GM19438 (cell line): ENCODE data around the gene DOK6.
"Not testable (repeated sequence)": the region's sequence is repeated elsewhere in the genome, so short reads cannot be mapped to it uniquely, and the experiment has no call there.

ENCODE experiments used
- ATAC-seq: cut with Tn5 transposase; IDR thresholded peaks from one replicate; pipeline ENCODE4 v1.9.1; 2021; ENCODE audit warnings: low read depth; ENCODE audit not compliant: unreplicated experiment

The DOK6 gene

GRCh38 chr18:69844656-69845055 is 444.0 kb downstream of the DOK6 start:
- no peak for ATAC-seq

DNA sequence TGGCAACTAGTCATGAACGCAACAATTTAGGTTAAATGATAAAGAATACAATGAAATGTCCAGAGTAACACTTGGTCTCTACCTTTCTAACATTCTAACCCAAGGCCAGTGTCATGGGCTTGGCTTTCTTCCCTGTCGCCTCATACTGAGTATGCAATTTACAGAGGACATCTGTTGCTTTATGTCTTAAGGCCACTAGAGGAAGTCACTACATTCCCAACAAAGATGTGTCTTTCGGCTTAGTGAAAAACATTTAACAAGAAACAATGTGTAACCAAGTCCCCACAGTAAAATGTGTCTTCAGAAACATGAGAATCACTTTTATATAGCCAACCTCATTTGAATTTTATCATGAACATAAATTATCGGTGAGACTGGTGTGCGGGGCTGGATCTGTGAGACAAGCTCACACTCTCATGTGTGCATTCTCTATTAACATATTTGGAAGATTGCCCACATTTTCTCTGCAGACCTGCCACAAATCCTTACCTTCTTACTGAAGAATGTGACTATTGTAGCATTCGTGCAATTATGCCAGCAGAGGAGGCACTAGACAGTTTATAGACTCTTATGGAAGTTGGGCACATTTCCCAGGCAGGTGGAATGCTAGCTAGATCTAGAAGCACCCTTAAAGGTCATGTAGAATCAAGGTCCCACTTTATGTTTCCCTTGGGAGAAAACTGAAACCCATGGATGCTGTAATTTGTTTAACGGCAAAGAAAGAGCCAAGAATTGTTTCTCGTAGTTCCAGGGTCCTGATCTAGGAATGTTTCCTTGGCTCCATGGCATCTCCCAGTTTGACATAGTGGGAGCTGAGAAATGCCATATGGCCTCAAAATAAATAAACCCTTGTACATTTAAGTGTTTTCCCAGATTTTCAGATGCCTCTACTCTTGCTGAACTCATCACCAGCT is 445.2 kb downstream of the DOK6 start:
- ATAC-seq, result no peak

- no peak for ATAC-seq
These were observed 452.4 kb downstream of the DOK6 start for GRCh38 chr18:69853051-69853450.

DNA sequence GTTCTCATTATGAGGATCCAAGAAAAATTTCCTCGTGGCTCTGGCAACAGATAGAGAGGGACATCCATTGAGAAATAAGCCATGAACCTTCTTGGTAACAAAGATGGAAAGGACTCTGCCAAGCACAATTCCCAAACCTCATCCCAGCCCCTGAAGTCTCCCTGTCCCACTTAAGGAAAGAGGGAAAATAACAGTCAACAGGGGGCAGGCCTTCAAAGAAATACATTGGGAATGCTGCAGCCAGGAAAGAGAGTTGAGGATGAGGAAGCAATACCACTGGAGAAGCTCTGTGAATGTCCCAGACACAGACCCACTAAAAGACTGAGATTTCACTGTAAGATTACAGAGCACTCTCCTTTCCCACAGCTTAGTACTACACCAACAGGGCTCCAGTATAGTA is 453.8 kb downstream of the DOK6 start:
- ATAC-seq, result no peak

- ATAC-seq, result no peak
These were observed 458.2 kb downstream of the DOK6 start for GRCh38 chr18:69858897-69859296.

- ATAC-seq, result peak; percentile 81
These were observed 464.1 kb downstream of the DOK6 start for GRCh38 chr18:69864802-69865201.

DNA sequence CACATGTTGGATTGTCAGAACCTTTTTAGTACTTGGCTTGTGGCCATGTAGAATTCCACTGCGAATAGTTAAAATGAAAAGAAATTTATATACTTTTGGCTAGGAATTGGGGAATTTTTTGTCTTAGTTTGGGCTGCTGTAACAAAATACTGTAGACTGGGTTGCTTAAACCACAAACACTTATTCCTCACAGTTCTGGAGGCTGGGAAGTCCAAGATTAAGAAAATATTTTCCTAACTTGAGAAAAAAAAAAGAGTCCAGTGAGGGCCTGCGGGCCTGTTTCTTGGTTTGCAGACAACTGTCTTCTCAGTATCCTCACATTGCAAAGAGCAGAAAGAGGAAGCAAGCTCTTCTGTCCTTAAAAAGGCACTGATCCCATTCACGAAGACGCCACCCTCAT is 465.1 kb downstream of the DOK6 start:
- no peak for ATAC-seq

DNA sequence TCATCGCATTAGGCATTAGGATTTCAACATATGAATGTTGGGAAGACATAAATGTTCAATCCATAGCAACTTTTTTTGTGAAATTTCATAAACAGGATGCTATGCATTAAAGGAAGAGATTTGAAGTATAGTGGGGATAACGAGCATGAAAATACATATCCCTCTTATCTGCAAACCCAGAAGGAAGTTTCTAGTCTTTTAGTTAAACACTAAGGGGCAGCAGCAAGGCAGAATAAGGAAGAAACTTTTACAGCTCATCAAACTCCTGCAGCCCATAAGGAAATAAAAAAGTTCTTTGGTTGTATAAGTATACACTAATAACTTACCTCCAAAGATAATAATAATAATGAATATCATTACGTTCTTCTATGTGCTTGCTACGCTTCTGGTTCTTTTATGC is 465.5 kb downstream of the DOK6 start:
- no peak for ATAC-seq

GRCh38 chr18:69870736-69871135 is 470.0 kb downstream of the DOK6 start:
- no peak for ATAC-seq

GRCh38 chr18:69871363-69871762 is 470.7 kb downstream of the DOK6 start:
- no peak for ATAC-seq

DNA sequence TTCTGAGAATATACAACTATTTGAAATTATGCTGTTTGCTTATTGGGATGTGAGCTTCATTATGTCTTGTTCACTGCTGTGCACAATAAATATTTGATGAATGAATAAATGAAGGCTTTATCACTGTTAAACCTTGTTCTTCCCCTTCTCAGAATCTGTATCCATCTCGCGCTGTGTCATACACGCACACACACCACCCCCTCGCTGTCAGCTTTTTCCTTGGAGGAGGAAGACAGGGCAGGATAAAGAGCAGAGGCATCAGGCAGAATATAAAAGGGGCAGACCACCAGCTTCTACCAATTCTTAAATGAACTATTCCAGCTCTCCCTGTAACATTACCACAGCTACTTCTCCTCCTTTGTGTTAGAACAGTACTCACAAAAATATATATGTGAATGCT is 472.0 kb downstream of the DOK6 start:
- ATAC-seq, result no peak

- ATAC-seq, result no peak
These were observed 473.4 kb downstream of the DOK6 start for GRCh38 chr18:69874058-69874457.

GRCh38 chr18:69876490-69876889 is 475.8 kb downstream of the DOK6 start:
- no peak for ATAC-seq

GRCh38 chr18:69878213-69878933 is 477.7 kb downstream of the DOK6 start:
- ATAC-seq, result no peak

- not testable (repeated sequence) for ATAC-seq
These were observed 478.4 kb downstream of the DOK6 start for GRCh38 chr18:69879051-69879450.

DNA sequence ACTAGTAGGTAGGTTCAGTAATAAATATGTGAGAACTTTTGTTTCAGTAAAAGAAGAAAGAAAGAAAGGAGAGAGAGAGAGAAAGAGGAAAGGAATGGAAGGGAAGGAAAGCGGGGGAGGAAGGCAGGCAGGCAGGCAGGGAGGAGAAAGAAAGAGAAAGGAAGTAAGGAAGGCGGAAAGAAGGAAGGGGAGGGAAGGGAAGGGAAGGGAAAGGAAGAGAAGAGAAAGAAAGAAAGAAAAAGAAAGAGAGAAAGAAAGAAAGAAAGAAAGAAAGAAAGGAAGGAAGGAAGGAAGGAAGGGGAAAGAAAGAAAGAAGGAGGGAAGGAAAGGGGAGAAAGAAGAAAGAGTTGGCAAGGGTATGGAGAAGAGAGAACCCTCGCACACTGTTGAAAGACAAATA is 479.4 kb downstream of the DOK6 start:
- ATAC-seq, result no peak

DNA sequence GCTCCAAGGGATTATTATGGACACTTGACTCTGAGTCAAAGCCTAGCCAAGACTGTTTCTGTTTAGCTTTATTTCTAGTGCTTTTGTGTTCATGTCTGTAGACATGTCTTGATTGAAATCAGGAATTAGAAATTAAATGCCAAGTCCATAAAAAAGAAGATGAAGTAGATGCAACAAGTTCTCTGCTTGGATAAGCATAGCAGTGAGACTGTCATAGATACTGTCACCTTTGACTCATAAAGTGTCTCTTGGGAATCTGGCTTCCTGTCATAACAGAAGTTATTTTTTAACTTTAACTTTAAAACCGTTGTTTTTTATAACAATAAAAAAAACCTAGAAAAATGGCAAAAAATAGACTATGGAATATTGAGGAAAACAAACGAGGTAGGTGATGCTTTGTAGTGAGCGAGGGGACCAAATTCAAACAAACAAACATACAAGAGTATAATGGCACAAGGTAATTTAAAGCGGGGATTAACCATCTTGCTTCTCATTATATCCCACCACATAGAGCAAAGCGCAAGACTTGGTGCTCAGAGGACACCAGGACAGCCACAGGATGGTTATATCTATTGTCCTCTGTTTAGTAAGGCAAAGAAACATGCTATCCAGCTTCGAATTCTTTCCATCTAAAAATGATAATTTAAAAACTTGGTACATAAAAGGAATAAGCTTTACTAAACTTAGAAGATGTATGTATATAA is 482.4 kb downstream of the DOK6 start:
- ATAC-seq, result peak; percentile 35

DNA sequence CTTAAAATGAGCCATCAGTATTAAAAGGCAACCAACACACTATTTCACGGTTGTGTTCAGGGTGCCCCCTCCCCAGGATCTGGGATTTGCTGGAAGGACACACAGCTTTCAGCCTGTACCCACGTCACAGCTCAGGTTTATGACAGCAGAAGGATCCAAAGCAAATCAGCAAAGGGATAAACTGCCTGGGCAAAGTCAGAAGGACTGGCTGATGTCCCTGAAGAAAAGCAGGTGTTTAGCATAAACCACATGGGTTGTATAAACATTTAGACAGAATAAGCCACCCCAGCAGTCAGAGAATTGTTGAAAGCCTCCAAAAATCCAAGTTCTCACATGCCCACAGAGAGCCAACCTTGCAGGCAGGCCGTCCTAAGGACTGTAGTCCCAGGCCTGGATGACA is 483.1 kb downstream of the DOK6 start:
- ATAC-seq, result no peak

GRCh38 chr18:69885355-69885754 is 484.7 kb downstream of the DOK6 start:
- no peak for ATAC-seq

DNA sequence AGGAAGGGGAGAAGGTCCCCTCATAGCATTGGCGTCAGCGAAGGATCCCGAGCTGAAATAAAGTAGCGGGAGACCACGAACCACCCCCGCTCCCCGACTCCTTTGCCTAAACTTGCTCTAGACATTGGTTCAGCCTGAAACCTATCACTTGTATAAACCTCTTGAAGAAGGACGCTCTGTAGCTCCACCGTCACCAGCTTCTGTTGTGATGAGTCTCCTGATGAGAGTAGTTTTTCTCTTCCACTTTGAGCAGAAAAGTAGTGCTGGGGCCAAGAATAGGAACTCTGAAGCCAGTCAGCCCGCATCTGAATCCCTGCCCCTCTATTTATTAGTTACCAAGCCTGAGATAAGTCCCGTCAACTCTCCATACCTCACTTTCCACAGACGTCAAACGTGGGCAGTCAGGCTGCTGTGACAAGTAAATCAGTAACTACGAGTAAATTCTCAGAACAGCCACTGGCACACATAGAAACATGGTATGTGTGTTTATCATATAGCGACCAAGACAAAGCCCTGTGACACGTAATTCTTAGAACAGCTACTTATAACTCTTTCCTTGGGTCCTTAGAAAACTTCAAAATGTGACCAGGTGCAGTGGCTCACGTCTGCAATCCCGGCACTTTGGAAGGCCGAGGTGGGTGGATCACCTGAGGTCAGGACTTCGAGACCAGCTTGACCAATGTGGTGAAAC is 485.3 kb downstream of the DOK6 start:
- ATAC-seq, result peak; percentile 78

DNA sequence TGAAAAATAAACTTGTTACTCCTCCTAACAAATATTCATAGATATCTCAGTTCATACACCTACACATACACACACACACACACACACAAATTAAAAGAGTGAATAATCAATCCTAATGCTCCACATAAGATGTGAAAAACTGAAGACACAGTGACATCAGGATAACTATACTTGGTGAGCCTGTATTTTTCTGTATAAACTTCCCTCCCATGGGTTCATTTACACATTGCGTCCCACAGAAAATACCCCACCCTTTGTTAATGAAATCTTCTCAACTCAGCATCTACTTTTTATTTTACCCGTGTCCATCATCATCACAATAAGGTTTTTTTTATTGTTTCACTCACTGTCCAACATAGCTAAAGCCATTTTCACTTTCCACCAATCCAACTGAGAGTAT is 486.6 kb downstream of the DOK6 start:
- no peak for ATAC-seq
